Panc1 (cell line): ENCODE data around the gene RIPOR3. TPM values are rescaled to one million over a fixed set of nuclear protein-coding genes. Genes with fewer than 3 reads are reported as not detected.
A peak's percentile ranks its signal among the peaks of the same experiment; 100 is the strongest.

Experiments
- ATAC-seq: fragments of 200-7000 bp; cut with Tn5 transposase; 2 replicates; pipeline ENCODE4 v1.9.1; 2020; ENCODE audit warnings: mild to moderate bottlenecking, moderate library complexity
- BruUV-seq: library from RNA; stranded (reverse); fragments of 400-500 nt; replicated peaks from 2 replicates; lab custom pipeline; 2021; lab: Mats Ljungman, UMichigan
- CTCF ChIA-PET: fragments of 300-600 bp; sonication (Branson Sonifier 250); formaldehyde crosslinking; loops from one replicate; lab custom pipeline; 2022; ENCODE audit warnings: antibody characterized with exemption; lab: Charles Lee
- POLR2A ChIA-PET: fragments of 300-600 bp; sonication (Branson Sonifier 250); formaldehyde crosslinking; loops from one replicate; lab custom pipeline; 2022; ENCODE audit warnings: antibody characterized with exemption; lab: Charles Lee
- DNase-seq: peaks from one replicate; pipeline ENCODE4 v3.0.0-alpha.2; 2010; ENCODE audit warnings: low read depth, low spot score
- H3K27ac ChIP-seq: 2 replicates; pipeline ENCODE4 v1.5.1; 2011; ENCODE audit warnings: mild to moderate bottlenecking, low read length, inconsistent platforms
- H3K27me3 ChIP-seq: fragments of 200-500 bp; sonication (Bioruptor generic); 2 replicates; pipeline ENCODE4 v1.6.0; 2014; ENCODE audit warnings: low read length, inconsistent platforms; ENCODE audit not compliant: control insufficient read depth, insufficient read depth
- H3K36me3 ChIP-seq: fragments of 200-500 bp; sonication (Bioruptor generic); 2 replicates; pipeline ENCODE4 v1.5.1; 2014; ENCODE audit warnings: inconsistent platforms, mild to moderate bottlenecking, low read length, moderate library complexity; ENCODE audit not compliant: control insufficient read depth, insufficient read depth
- H3K4me1 ChIP-seq: 2 replicates; pipeline ENCODE4 v1.5.1; 2011; ENCODE audit warnings: inconsistent platforms, mild to moderate bottlenecking, low read length, moderate library complexity; ENCODE audit not compliant: control insufficient read depth, insufficient read depth
- H3K4me3 ChIP-seq, 2 experiments: 2 replicates each; pipeline ENCODE4 v1.5.1; 2011 to 2012; ENCODE audit warnings: low read depth in 2 of 2, low read length in 2 of 2, mild to moderate bottlenecking in 2 of 2, inconsistent platforms in 1 of 2, moderate library complexity in 1 of 2
- H3K9me3 ChIP-seq: fragments of 200-500 bp; sonication (Bioruptor generic); 2 replicates; pipeline ENCODE4 v1.5.1; 2014; ENCODE audit warnings: low read depth, mild to moderate bottlenecking, inconsistent platforms, low read length, moderate library complexity; ENCODE audit not compliant: control insufficient read depth, insufficient read depth
- CTCF ChIP-seq: fragments of 450-650 bp; IDR thresholded peaks from 2 replicates; pipeline ENCODE4 v1.5.1; 2017; ENCODE audit warnings: mild to moderate bottlenecking
- POLR2AphosphoS5 ChIP-seq: IDR thresholded peaks from 2 replicates; pipeline ENCODE4 v1.6.1; 2012; ENCODE audit warnings: mild to moderate bottlenecking, low read depth, low read length, moderate library complexity
- REST ChIP-seq, 2 experiments: IDR thresholded peaks; 2 replicates each; pipeline ENCODE4 v1.6.1; 2011 to 2012; ENCODE audit warnings: low read depth in 2 of 2, control low read depth in 1 of 2, low read length in 1 of 2, mild to moderate bottlenecking in 1 of 2, moderate library complexity in 1 of 2; ENCODE audit not compliant: insufficient read depth in 1 of 2
- SIN3A ChIP-seq: IDR thresholded peaks from 2 replicates; pipeline ENCODE4 v1.6.1; 2012; ENCODE audit warnings: low read depth, mild to moderate bottlenecking, low read length, moderate library complexity, borderline replicate concordance; ENCODE audit not compliant: insufficient read depth
- TCF7L2 ChIP-seq: IDR thresholded peaks from 2 replicates; pipeline ENCODE4 v1.6.1; 2011; ENCODE audit warnings: mild to moderate bottlenecking, low read depth, low read length, inconsistent platforms
- in situ Hi-C: cut with HindIII; loops from 2 replicates; pipeline ENCODE4 v1.10.0; 2016; ENCODE audit warnings: low sequenced_read_pairs, low pct_unique_long_range_greater_than_20kb
- intact Hi-C: fragments of 100-400 bp; cut with micrococcal nuclease; formaldehyde crosslinking; loops from one replicate; pipeline ENCODE4 v1.10.0; 2022; ENCODE audit not compliant: unreplicated experiment
- total RNA-seq: library from RNA; stranded (reverse); gene quantifications from one replicate; pipeline ENCODE4 v1.2.1, GENCODE V29; 2021; ENCODE audit not compliant: unreplicated experiment

Gene RIPOR3
- total RNA-seq, 1 experiment from 2014 or later, result 92.5 TPM

- peak; percentile 91 for TF ChIP-seq TCF7L2
- no peak; the same call in 1 of the 2 replicates for TF ChIP-seq POLR2AphosphoS5
- no peak for TF ChIP-seq REST (IDR thresholded peaks at IDR 0.05; ENCODE audit: insufficient read depth in 1 of 2, low read depth in 2 of 2, low read length in 1 of 2)
- Histone ChIP-seq H3K9me3 (no peaks in the 10 kb centered on the region), H3K36me3 (no peaks in the 10 kb centered on the region; the same call in 1 of the 2 replicates), H3K4me1 (peaks cover 74% of the 10 kb centered on the region), H3K27me3 (no peaks in the 10 kb centered on the region), H3K27ac (peak overlapping the region; percentile 100), H3K4me3 (peak overlapping the region in 1 of 2 experiments; percentile 2; a peak in 1 of 4 replicates)
- intact Hi-C loops (loop anchor here (10.0 kb wide), 1 partner anchor 52 kb away; no protein-coding TSS in a partner anchor), in situ Hi-C loops (no loop called here)
- DNase-seq (no peak), ATAC-seq (no peak)
- CTCF ChIA-PET, result interaction anchor here (0.6 to 1.8 kb wide), 4 partner anchors 13 to 101 kb away, joined by 3 to 6 read pairs (median 5); no protein-coding TSS in a partner anchor
- no TSS peak for BruUV-seq
- POLR2A ChIA-PET, result no interaction called here
Observed at GRCh38 chr20:50726955-50727791, 35.8 kb upstream of the RIPOR3 start.

- POLR2A ChIA-PET, result no interaction called here
- Histone ChIP-seq H3K36me3 (no peaks in the 10 kb centered on the region), H3K9me3 (no peaks in the 10 kb centered on the region), H3K4me3 (peak overlapping the region in 1 of 2 experiments; percentile 10; a peak in 1 of 4 replicates), H3K27me3 (no peaks in the 10 kb centered on the region), H3K4me1 (peaks cover 78% of the 10 kb centered on the region), H3K27ac (peak overlapping the region; percentile 100)
- no TSS peak for BruUV-seq
- CTCF ChIA-PET, result interaction anchor here (0.6 kb wide), 1 partner anchor 40 kb away, joined by 6 read pairs; no protein-coding TSS in a partner anchor
- no peak for DNase-seq
- no peak for ATAC-seq
- intact Hi-C loops (loop anchor here (10.0 kb wide), 1 partner anchor 51 kb away; no protein-coding TSS in a partner anchor), in situ Hi-C loops (no loop called here)
- TF ChIP-seq CTCF (no peak), POLR2AphosphoS5 (no peak), TCF7L2 (no peak), REST (IDR thresholded peaks at IDR 0.05; ENCODE audit: insufficient read depth in 1 of 2, low read depth in 2 of 2, low read length in 1 of 2) (no peak), SIN3A (no peak)
Observed at GRCh38 chr20:50725724-50726005, 34.3 kb upstream of the RIPOR3 start.
